HUES6 (cell line): Measurements from ENCODE around the gene SLC17A2.

Experiments
- H3K27ac ChIP-seq: 2 replicates; pipeline ENCODE4 v1.7.0; 2013; ENCODE audit warnings: low read depth, mild to moderate bottlenecking, low read length, inconsistent platforms
- H3K27me3 ChIP-seq: 2 replicates; pipeline ENCODE4 v1.6.1; 2013; ENCODE audit warnings: low read length; ENCODE audit not compliant: control insufficient read depth, insufficient read depth
- H3K36me3 ChIP-seq: 2 replicates; pipeline ENCODE4 v1.6.1; 2013; ENCODE audit warnings: low read length; ENCODE audit not compliant: control insufficient read depth, insufficient read depth
- H3K4me1 ChIP-seq: 2 replicates; pipeline ENCODE4 v1.6.1; 2013; ENCODE audit warnings: low read length; ENCODE audit not compliant: control insufficient read depth, insufficient read depth
- H3K4me3 ChIP-seq: 2 replicates; pipeline ENCODE4 v1.5.1; 2013; ENCODE audit warnings: low read depth, low read length
- H3K9ac ChIP-seq: one replicate; pipeline ENCODE4 v1.6.1; 2013; ENCODE audit warnings: mild to moderate bottlenecking, low read length
- H3K9me3 ChIP-seq: 2 replicates; pipeline ENCODE4 v1.6.1; 2013; ENCODE audit warnings: low read depth, low read length; ENCODE audit not compliant: control insufficient read depth, insufficient read depth

The SLC17A2 gene

DNA sequence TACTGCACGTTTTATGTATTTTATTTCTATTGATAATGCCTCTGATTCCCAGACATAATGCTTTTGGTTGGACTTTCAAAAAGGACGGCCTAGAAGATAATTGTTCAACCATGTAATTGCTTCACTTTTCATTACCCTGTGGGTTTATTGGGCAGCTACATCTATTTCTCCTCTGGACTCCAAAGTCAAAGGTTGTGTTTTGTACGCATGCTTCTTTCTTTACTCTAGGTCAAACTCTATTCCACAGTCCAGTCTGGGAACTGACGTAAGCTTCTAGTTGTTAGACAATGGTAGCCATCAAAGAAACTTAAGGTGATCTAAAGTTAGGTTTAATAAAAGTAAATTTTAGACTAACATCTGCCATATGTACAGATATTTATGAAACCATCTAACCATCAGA is 49.9 kb downstream of the SLC17A2 start:
- Histone ChIP-seq H3K9me3 (no peaks in the 10 kb centered on the region), H3K9ac (no peak overlapping the region), H3K27ac (no peak overlapping the region), H3K4me1 (no peaks in the 10 kb centered on the region), H3K4me3 (no peak overlapping the region), H3K27me3 (no peaks in the 10 kb centered on the region), H3K36me3 (no peaks in the 10 kb centered on the region)

- Histone ChIP-seq H3K9me3 (no peaks in the 10 kb centered on the region), H3K36me3 (no peaks in the 10 kb centered on the region), H3K4me3 (no peak overlapping the region), H3K27me3 (no peaks in the 10 kb centered on the region), H3K4me1 (no peaks in the 10 kb centered on the region), H3K27ac (no peak overlapping the region), H3K9ac (no peak overlapping the region)
These were observed 51.7 kb downstream of the SLC17A2 start for GRCh38 chr6:25878721-25879322.

- Histone ChIP-seq H3K4me1 (no peaks in the 10 kb centered on the region), H3K27ac (no peak overlapping the region), H3K9ac (no peak overlapping the region), H3K9me3 (no peaks in the 10 kb centered on the region), H3K27me3 (no peaks in the 10 kb centered on the region), H3K4me3 (no peak overlapping the region), H3K36me3 (no peaks in the 10 kb centered on the region)
These were observed 54.4 kb downstream of the SLC17A2 start for GRCh38 chr6:25875926-25876602.

DNA sequence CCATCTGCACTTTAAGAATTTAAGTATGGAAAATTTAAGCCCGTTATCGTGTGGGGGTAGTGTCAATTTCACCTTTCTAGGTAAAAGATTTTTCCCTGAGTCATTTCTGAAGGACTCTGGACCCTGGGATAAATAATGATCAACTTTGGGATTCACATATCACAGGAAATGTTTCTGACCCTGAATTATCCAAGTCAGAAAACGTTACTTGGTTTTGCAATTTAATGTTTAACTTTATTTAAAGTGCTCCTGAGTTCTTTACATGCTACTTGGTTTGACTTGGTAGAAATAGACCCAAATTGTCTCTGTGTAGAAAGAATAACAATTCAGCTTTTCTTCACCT is 55.0 kb downstream of the SLC17A2 start:
- no peak overlapping the region for H3K27ac ChIP-seq

GRCh38 chr6:25874822-25875562 is 55.5 kb downstream of the SLC17A2 start:
- Histone ChIP-seq H3K9me3 (no peaks in the 10 kb centered on the region), H3K4me1 (no peaks in the 10 kb centered on the region)

More for the DNA sequence above, 55.0 kb downstream of the SLC17A2 start:
- no peaks in the 10 kb centered on the region for H3K36me3 ChIP-seq
- H3K27me3 ChIP-seq: no peaks in the 10 kb centered on the region
- H3K9me3 ChIP-seq: no peaks in the 10 kb centered on the region
- no peak overlapping the region for H3K4me3 ChIP-seq
- no peaks in the 10 kb centered on the region for H3K4me1 ChIP-seq
- no peak overlapping the region for H3K9ac ChIP-seq

DNA sequence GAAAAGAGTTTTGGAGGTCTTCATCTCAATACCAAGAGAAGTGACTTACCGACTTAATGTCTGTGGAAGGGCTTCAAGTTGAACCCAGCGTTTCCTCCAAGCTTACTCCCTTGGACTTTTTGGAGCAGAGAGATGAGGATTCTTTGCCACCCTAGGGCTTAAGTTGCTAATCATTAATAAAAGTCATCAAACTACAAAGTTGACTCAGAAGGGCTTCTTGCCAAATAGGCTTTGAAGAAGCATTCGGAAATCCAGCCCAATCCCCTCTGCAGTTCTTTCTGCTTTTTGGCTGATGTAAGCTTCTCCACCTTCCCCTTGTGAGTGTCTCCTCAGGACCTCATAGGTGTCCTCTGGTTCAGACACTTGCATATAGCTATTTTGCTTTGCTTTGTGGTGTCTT is 56.4 kb downstream of the SLC17A2 start, which contains the start of gene SLC17A3:
Gene SLC17A3 (minus strand): TSS at position 126 of the 400 bp plus-strand sequence. CDS start 5,856 bp downstream, outside the sequence.
- Histone ChIP-seq H3K36me3 (no peaks in the 10 kb centered on the region), H3K4me1 (no peaks in the 10 kb centered on the region), H3K9ac (no peak within 1 kb of the TSS), H3K27ac (no peak within 1 kb of the TSS), H3K27me3 (no peaks in the 10 kb centered on the region), H3K9me3 (no peaks in the 10 kb centered on the region), H3K4me3 (no peak within 1 kb of the TSS)

More at GRCh38 chr6:25874822-25875562, 55.5 kb downstream of the SLC17A2 start:
- no peaks in the 10 kb centered on the region for H3K36me3 ChIP-seq
- H3K9ac ChIP-seq: no peak overlapping the region
- no peak overlapping the region for H3K27ac ChIP-seq
- H3K27me3 ChIP-seq: no peaks in the 10 kb centered on the region
- no peak overlapping the region for H3K4me3 ChIP-seq

DNA sequence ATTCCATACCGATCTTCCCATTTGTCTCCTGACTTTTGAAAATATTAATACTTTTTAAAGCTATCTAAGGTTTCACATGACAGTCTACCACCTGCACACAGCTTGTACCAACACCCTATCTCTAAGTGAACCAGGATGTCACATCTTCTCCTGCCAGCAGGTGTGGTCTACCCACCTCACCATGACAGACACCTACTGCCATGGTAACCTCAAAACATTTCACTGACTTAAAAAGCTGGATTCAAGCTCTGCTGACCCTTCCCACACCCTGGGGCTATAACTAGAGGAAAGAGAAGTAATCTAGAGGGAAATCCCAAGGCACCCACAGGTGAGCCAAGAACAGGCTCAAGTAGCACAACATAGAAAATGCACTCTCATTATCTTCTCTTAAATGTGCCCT is 57.7 kb downstream of the SLC17A2 start:
- no peaks in the 10 kb centered on the region for H3K36me3 ChIP-seq
- no peaks in the 10 kb centered on the region for H3K27me3 ChIP-seq
- no peaks in the 10 kb centered on the region for H3K9me3 ChIP-seq
- no peak overlapping the region for H3K27ac ChIP-seq
- no peak overlapping the region for H3K9ac ChIP-seq
- H3K4me1 ChIP-seq: no peaks in the 10 kb centered on the region
- no peak overlapping the region for H3K4me3 ChIP-seq

DNA sequence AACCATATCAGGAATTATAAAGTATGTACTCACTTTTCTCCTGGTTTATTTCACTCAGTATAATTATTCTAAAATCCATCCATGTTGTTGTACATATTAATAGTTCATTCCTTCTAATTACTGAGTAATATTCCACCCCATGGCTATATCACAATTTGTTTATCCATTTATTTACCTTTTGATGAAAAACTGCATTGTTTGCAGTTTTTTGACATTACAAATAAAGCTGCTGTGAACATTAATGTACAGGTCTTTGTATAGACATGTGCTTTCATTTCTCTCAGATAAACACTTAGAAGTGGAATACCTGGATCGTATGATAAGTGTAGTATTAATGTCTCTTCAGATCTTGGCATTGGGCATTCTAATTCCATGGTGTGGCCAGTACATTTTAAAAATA is 60.7 kb downstream of the SLC17A2 start:
- H3K27me3 ChIP-seq: no peaks in the 10 kb centered on the region
- H3K4me1 ChIP-seq: no peaks in the 10 kb centered on the region
- H3K27ac ChIP-seq: no peak overlapping the region
- H3K9me3 ChIP-seq: no peaks in the 10 kb centered on the region
- no peak overlapping the region for H3K4me3 ChIP-seq
- no peak overlapping the region for H3K9ac ChIP-seq
- no peaks in the 10 kb centered on the region for H3K36me3 ChIP-seq

GRCh38 chr6:25868436-25869183 is 61.9 kb downstream of the SLC17A2 start:
- Histone ChIP-seq H3K27me3 (no peaks in the 10 kb centered on the region), H3K36me3 (no peaks in the 10 kb centered on the region), H3K4me1 (no peaks in the 10 kb centered on the region), H3K9ac (no peak overlapping the region), H3K4me3 (no peak overlapping the region), H3K9me3 (no peaks in the 10 kb centered on the region), H3K27ac (no peak overlapping the region)

GRCh38 chr6:25866011-25866410 is 64.5 kb downstream of the SLC17A2 start:
- Histone ChIP-seq H3K36me3 (no peaks in the 10 kb centered on the region), H3K9ac (no peak overlapping the region), H3K9me3 (no peaks in the 10 kb centered on the region), H3K27ac (no peak overlapping the region), H3K4me3 (no peak overlapping the region), H3K4me1 (no peaks in the 10 kb centered on the region), H3K27me3 (no peaks in the 10 kb centered on the region)

DNA sequence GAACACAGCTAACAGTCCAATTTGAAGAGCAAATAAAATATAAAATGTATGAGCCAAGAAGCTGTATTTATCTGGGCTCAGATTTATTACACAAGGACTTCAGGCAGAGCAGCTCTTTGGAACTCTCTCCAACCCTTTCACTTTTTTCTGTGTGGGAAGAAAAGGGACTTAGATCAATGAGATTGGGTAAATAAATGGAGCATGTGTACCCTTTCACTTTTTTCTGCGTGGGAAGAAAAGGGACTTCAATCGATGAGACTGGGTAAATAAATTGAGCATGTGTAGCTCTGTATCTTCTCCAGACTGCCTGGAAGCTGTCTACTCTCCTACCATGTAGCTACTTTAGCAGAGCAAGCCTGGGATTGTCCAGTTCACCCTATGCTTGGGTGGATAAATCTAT is 67.1 kb downstream of the SLC17A2 start:
- Histone ChIP-seq H3K27me3 (no peaks in the 10 kb centered on the region), H3K4me3 (no peak overlapping the region), H3K9ac (no peak overlapping the region), H3K36me3 (no peaks in the 10 kb centered on the region), H3K9me3 (no peaks in the 10 kb centered on the region), H3K4me1 (no peaks in the 10 kb centered on the region), H3K27ac (no peak overlapping the region)
